ENCODE measurements around the gene PRSS23. TPM values are rescaled to one million over a fixed set of nuclear protein-coding genes. Genes with fewer than 3 reads are reported as not detected.

PRSS23 gene
- total RNA-seq, 8 experiments from 2014 or later: 4.2 to 102 (median 12.3) TPM

GRCh38 chr11:86795511-86795910 is 4.8 kb upstream of the PRSS23 start:
- H3K4me1 ChIP-seq (replicated peaks in 1 of 2): peaks cover 9 to 17% of the 10 kb centered on the region in 2 donors
- in situ Hi-C loops (cut with MboI; ENCODE audit: low pct_unique_long_range_greater_than_20kb in 2 of 9, low sequenced_read_pairs in 9 of 9, unreplicated experiment in 9 of 9): no loop called here
- ATAC-seq (replicated peaks in 6 of 8): no peak
- no peak overlapping the region for H3K27ac ChIP-seq
- WGBS, 10 experiments: 40 to 100% (median 100%) methylated on average over 1 to 2 of the region's 2 CpGs
- H3K4me3 ChIP-seq: no peak overlapping the region

- WGBS, 10 experiments: 0 to 100% (median 69%) methylated on average over 1 to 3 of the region's 3 CpGs; no CpG with 5 or more reads in 2 of the 10 experiments
- Histone ChIP-seq H3K4me1 (replicated peaks in 1 of 2) (peaks cover 10 to 16% of the 10 kb centered on the region in 2 donors), H3K4me3 (no peak overlapping the region), H3K27ac (no peak overlapping the region)
- ATAC-seq (replicated peaks in 6 of 8): no peak
- in situ Hi-C loops (cut with MboI; ENCODE audit: low pct_unique_long_range_greater_than_20kb in 2 of 9, low sequenced_read_pairs in 9 of 9, unreplicated experiment in 9 of 9): no loop called here
These were observed 4.4 kb upstream of the PRSS23 start for GRCh38 chr11:86795949-86796348.

- WGBS, 10 experiments: 37 to 93% (median 71%) methylated on average over 2 to 9 of the region's 9 CpGs
- Histone ChIP-seq H3K27ac (no peak overlapping the region), H3K4me1 (replicated peaks in 1 of 2) (peaks cover 17 to 21% of the 10 kb centered on the region in 2 donors), H3K4me3 (no peak overlapping the region)
- ATAC-seq (replicated peaks in 6 of 8): no peak
- in situ Hi-C loops (cut with MboI; ENCODE audit: low pct_unique_long_range_greater_than_20kb in 2 of 9, low sequenced_read_pairs in 9 of 9, unreplicated experiment in 9 of 9): no loop called here
These were observed 3.2 kb upstream of the PRSS23 start for GRCh38 chr11:86797133-86797532.

DNA sequence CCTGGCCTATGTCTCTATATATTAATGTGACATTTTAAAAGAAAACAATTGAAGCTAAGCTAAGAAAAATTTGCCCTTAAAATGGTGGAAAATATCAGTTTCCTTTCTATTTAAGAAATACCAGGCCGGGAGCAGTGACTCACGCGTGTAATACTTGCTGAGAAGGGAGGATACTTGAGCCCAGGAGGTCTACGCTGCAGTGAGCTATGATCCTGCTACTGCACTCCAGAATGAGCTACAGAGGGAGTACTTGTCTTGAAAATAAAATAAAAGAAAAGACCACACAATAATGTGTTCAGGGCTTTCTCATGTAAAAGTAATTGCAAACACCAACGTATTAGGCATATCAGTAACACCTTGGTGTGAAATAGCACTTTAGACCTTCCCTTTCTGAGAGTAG is 1.4 kb upstream of the PRSS23 start:
- H3K4me1 ChIP-seq (replicated peaks in 1 of 2): peaks cover 23 to 31% of the 10 kb centered on the region in 2 donors
- H3K4me3 ChIP-seq: no peak overlapping the region
- WGBS, 10 experiments: 20 to 100% (median 71%) methylated on average over 1 to 5 of the region's 5 CpGs; no CpG with 5 or more reads in 1 of the 10 experiments
- in situ Hi-C loops (cut with MboI; ENCODE audit: low pct_unique_long_range_greater_than_20kb in 2 of 9, low sequenced_read_pairs in 9 of 9, unreplicated experiment in 9 of 9): no loop called here
- no peak overlapping the region for H3K27ac ChIP-seq
- peak in 1 of 8 experiments; percentile 14 for ATAC-seq (replicated peaks in 6 of 8)

DNA sequence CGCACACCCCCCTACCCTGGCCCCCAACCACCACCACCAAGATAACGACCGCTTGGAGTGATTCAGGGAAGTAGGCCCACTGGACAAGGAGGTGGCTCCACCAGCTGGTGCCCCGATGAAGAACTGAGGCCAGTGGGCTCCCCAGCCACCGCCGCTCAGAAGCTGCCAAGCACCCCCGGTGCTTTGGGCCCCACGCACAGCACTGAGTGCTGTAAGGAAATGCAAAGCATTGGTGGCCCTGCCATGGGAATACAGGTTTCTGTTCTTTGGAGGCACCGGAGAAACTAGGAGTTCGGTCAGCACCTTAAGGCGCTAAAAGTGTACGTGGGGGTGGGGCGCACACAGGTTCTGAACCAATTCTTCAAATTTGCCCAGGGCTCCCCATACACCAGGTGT is 664 bp upstream of the PRSS23 start:
- Histone ChIP-seq H3K27ac (peak overlapping the region in 1 of 2 donors; percentile 42), H3K4me1 (replicated peaks in 1 of 2) (peaks cover 23 to 31% of the 10 kb centered on the region in 2 donors), H3K4me3 (peak overlapping the region; percentile 46 to 59 (median 52))
- peak in 5 of 8 experiments; percentile 5 to 28 (median 23) for ATAC-seq (replicated peaks in 6 of 8)
- WGBS, 10 experiments: 45 to 46% methylated on average over 4 to 9 of the region's 13 CpGs; no CpG with 5 or more reads in 8 of the 10 experiments
- in situ Hi-C loops (cut with MboI; ENCODE audit: low pct_unique_long_range_greater_than_20kb in 2 of 9, low sequenced_read_pairs in 9 of 9, unreplicated experiment in 9 of 9): loop anchor here in 7 of 9 experiments (10.0 to 25.0 kb wide), 6 partner anchors 137 to 937 kb away; partner anchors contain the start of genes ME3 (in 2 of the 7), CCDC81 (in 1 of the 7) and CCDC83 (in 1 of the 7)

- ATAC-seq (replicated peaks in 6 of 8): no peak
- 0 to 28% (median 5%) methylated on average over 2 to 5 of the region's 9 CpGs; no CpG with 5 or more reads in 3 of the 10 experiments for WGBS, 10 experiments
- no peak overlapping the region for H3K27ac ChIP-seq
- in situ Hi-C loops (cut with MboI; ENCODE audit: low pct_unique_long_range_greater_than_20kb in 2 of 9, low sequenced_read_pairs in 9 of 9, unreplicated experiment in 9 of 9): loop anchor here in 7 of 9 experiments (10.0 to 25.0 kb wide), 6 partner anchors 139 to 939 kb away; partner anchors contain the start of genes ME3 (in 2 of the 7), CCDC81 (in 1 of the 7) and CCDC83 (in 1 of the 7)
- peaks cover 23 to 31% of the 10 kb centered on the region in 2 donors for H3K4me1 ChIP-seq (replicated peaks in 1 of 2)
- H3K4me3 ChIP-seq: peak overlapping the region; percentile 46 to 59 (median 52)
These were observed 574 bp downstream of the PRSS23 start for GRCh38 chr11:86800960-86801272.

DNA sequence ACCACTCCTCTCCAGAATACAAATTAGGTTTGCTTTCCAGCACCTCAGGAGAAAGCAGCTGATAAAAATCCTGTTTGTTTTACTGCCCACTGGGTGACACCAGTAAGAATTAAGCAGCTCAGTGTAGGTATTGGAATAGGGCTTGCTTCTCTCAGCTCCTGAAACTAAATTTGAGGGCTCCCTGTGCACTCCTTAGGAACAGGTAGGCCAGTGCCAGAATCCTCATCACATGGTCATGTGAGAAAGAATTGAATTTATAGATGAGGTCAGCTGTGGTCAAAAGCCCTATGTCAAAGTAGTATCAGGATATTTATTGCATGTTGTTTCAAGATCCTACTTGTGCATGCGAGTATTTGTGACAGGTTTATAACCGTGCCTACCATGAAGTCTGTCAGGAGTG is 1.0 kb downstream of the PRSS23 start:
- Histone ChIP-seq H3K4me1 (replicated peaks in 1 of 2) (peaks cover 23 to 33% of the 10 kb centered on the region in 2 donors), H3K27ac (no peak overlapping the region), H3K4me3 (peak overlapping the region; percentile 46 to 59 (median 52))
- no peak for ATAC-seq (replicated peaks in 6 of 8)
- in situ Hi-C loops (cut with MboI; ENCODE audit: low pct_unique_long_range_greater_than_20kb in 2 of 9, low sequenced_read_pairs in 9 of 9, unreplicated experiment in 9 of 9): loop anchor here in 7 of 9 experiments (10.0 to 25.0 kb wide), 6 partner anchors 139 to 939 kb away; partner anchors contain the start of genes ME3 (in 2 of the 7), CCDC81 (in 1 of the 7) and CCDC83 (in 1 of the 7)
- WGBS, 10 experiments: 31 to 100% (median 43%) methylated on average over 1 to 2 of the region's 2 CpGs; no CpG with 5 or more reads in 3 of the 10 experiments

DNA sequence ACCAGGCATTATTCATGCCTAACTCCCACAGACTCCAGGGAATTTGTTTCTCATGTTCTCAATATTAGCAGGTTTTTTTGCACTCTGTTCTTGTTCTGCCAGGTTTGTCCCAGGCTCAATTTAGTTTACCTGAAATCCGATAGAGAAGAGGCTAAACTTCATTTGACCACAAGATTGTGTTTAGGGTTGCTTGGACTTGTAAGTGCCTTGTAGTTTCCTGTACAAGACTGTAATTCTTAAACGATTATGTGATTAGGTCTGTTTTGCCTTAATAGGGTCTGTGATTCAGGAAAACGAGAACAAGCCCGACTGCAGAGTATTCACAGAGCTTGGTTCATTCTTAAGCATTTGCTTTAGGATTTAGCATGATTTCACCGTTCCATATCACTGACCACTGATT is 1.8 kb downstream of the PRSS23 start:
- WGBS, 10 experiments: 7 to 90% (median 43%) methylated on average over 2 to 5 of the region's 5 CpGs; no CpG with 5 or more reads in 1 of the 10 experiments
- H3K4me3 ChIP-seq: peak overlapping the region in 2 of 5 donors; percentile 1 to 50
- ATAC-seq (replicated peaks in 6 of 8): no peak
- no peak overlapping the region for H3K27ac ChIP-seq
- in situ Hi-C loops (cut with MboI; ENCODE audit: low pct_unique_long_range_greater_than_20kb in 2 of 9, low sequenced_read_pairs in 9 of 9, unreplicated experiment in 9 of 9): loop anchor here in 7 of 9 experiments (10.0 to 25.0 kb wide), 6 partner anchors 140 to 940 kb away; partner anchors contain the start of genes ME3 (in 2 of the 7), CCDC81 (in 1 of the 7) and CCDC83 (in 1 of the 7)
- peaks cover 31 to 41% of the 10 kb centered on the region in 2 donors for H3K4me1 ChIP-seq (replicated peaks in 1 of 2)

DNA sequence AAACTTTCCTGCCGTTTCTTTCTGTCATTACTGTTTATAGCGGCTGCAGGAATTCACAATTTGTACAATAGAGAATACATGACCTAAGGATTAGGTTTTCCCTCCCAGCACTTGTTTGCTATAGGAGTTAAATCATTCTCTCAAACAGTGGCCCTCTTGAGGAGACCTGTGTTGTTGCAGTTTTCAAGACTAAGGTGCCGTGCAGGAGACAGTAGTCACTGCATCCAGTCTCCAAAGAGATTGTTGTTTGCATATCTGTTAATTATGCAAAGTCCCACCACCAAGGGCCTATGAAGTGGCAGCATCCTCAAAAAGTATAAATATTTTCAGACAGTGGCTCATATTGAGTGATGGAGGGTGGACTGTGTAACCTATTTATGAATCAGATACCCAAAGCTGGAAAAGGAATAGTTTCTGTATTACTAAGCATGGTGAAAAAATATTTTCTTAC is 2.3 kb downstream of the PRSS23 start:
- Histone ChIP-seq H3K4me1 (replicated peaks in 1 of 2) (peaks cover 35 to 46% of the 10 kb centered on the region in 2 donors), H3K27ac (no peak overlapping the region), H3K4me3 (peak overlapping the region in 2 of 5 donors; percentile 1 to 50)
- peak in 5 of 8 experiments; percentile 6 to 28 (median 9) for ATAC-seq (replicated peaks in 6 of 8)
- WGBS, 10 experiments: 0 to 89% (median 17%) methylated on average over 1 to 3 of the region's 3 CpGs; no CpG with 5 or more reads in 2 of the 10 experiments
- in situ Hi-C loops (cut with MboI; ENCODE audit: low pct_unique_long_range_greater_than_20kb in 2 of 9, low sequenced_read_pairs in 9 of 9, unreplicated experiment in 9 of 9): loop anchor here in 7 of 9 experiments (10.0 to 25.0 kb wide), 6 partner anchors 140 to 940 kb away; partner anchors contain the start of genes ME3 (in 2 of the 7), CCDC81 (in 1 of the 7) and CCDC83 (in 1 of the 7)

DNA sequence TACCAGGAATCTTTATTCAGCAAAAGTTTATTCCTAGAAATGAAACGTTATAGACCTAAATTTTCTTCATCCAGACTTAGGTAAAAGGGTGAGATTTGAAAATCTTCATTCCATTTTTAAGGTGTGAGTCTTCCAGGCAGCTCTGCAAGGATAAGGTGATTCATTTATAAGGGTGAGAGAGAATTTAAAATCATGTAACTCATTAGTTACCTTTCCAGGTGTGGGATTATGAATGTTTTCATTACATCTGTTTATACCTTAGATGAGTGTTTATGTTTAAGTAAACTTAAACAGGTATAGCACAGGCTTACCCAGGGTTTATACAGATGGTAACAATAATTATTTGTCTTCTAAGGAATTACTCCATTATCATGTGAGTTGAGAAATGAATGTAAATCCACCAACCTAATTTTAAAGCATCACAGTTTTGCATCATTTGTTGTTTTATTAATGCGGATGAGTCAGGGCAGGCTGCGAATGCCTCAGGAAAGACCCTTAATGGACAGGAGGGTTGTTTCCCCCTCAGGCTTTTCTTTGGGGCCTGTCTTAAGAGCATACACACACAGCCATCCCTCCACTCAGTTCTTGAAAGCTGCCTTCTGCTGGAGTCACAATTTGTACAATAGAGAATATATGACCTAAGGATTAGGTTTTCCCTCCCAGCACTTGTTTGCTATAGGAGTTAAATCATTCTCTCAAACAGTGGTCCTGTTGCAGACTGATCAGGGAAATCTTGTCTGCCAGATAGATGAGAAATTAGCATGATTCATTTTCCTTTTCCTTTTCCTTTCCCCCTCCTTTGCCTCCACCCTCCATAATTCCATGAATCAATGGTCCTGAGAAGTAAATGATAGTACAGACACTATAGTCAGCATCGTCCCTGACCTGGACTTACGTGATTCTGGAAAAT is 3.0 kb downstream of the PRSS23 start:
- WGBS, 10 experiments: 20 to 90% (median 63%) methylated on average over 2 to 5 of the region's 5 CpGs
- Histone ChIP-seq H3K27ac (no peak overlapping the region), H3K4me1 (replicated peaks in 1 of 2) (peaks cover 37 to 47% of the 10 kb centered on the region in 2 donors), H3K4me3 (no peak overlapping the region)
- in situ Hi-C loops (cut with MboI; ENCODE audit: low pct_unique_long_range_greater_than_20kb in 2 of 9, low sequenced_read_pairs in 9 of 9, unreplicated experiment in 9 of 9): loop anchor here in 7 of 9 experiments (10.0 to 25.0 kb wide), 6 partner anchors 141 to 941 kb away; partner anchors contain the start of genes ME3 (in 2 of the 7), CCDC81 (in 1 of the 7) and CCDC83 (in 1 of the 7)
- no peak for ATAC-seq (replicated peaks in 6 of 8)

- no peak for ATAC-seq (replicated peaks in 6 of 8)
- 64 to 100% (median 93%) methylated on average over 1 to 4 of the region's 4 CpGs; no CpG with 5 or more reads in 3 of the 10 experiments for WGBS, 10 experiments
- Histone ChIP-seq H3K4me1 (replicated peaks in 1 of 2) (peaks cover 34 to 42% of the 10 kb centered on the region in 2 donors), H3K27ac (no peak overlapping the region), H3K4me3 (no peak overlapping the region)
- in situ Hi-C loops (cut with MboI; ENCODE audit: low pct_unique_long_range_greater_than_20kb in 2 of 9, low sequenced_read_pairs in 9 of 9, unreplicated experiment in 9 of 9): loop anchor here in 7 of 9 experiments (10.0 to 25.0 kb wide), 6 partner anchors 143 to 943 kb away; partner anchors contain the start of genes ME3 (in 2 of the 7), CCDC81 (in 1 of the 7) and CCDC83 (in 1 of the 7)
These were observed 4.6 kb downstream of the PRSS23 start for GRCh38 chr11:86804951-86805350.

DNA sequence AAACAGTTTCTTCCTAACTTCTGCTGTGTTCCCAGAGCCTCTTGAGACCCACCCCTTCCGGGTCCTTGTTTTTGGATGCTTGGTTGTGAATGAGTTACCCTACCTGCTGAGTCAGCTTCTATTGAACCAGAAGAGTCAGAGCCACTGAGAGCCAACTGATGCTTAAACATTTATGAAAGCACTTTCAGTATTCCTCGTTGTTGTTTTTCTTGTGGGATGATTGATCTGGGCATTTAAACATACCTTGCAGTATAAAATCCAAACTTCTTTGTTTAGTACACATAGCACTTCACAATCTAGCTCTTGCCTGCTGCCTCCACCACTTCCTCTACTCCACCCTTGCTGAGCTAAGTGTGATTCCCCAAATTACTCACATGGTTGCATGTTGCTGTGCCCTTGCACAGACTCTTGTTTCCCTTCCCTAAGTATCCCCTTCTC is 5.5 kb downstream of the PRSS23 start:
- Histone ChIP-seq H3K4me3 (no peak overlapping the region), H3K27ac (no peak overlapping the region), H3K4me1 (replicated peaks in 1 of 2) (peaks cover 34 to 41% of the 10 kb centered on the region in 2 donors)
- 33 to 100% (median 64%) methylated on average over 1 to 2 of the region's 2 CpGs; no CpG with 5 or more reads in 2 of the 10 experiments for WGBS, 10 experiments
- peak in 1 of 8 experiments; percentile 11 for ATAC-seq (replicated peaks in 6 of 8)
- in situ Hi-C loops (cut with MboI; ENCODE audit: low pct_unique_long_range_greater_than_20kb in 2 of 9, low sequenced_read_pairs in 9 of 9, unreplicated experiment in 9 of 9): loop anchor here in 7 of 9 experiments (10.0 to 25.0 kb wide), 6 partner anchors 144 to 944 kb away; partner anchors contain the start of genes ME3 (in 2 of the 7), CCDC81 (in 1 of the 7) and CCDC83 (in 1 of the 7)

All from motor neuron (in vitro differentiated cells).